ENCODE measurements around the gene ZNF414.

The ZNF414 gene

GRCh38 chr19:8536282-8536681, 22.3 kb upstream of the ZNF414 start:
- no peak overlapping the region for H4K8ac ChIP-seq (ENCODE audit: low read depth, low read length)
- H2BK5ac ChIP-seq (ENCODE audit: low read length) = no peak overlapping the region
- H3K36me3 ChIP-seq (ENCODE audit: control insufficient read depth, insufficient read depth, low read length) = no peaks in the 10 kb centered on the region
- no peak overlapping the region for H3K9ac ChIP-seq (ENCODE audit: low read length)
- DNase-seq = no peak
- H3K4ac ChIP-seq (ENCODE audit: low read depth, low read length) = no peak overlapping the region
- no peak overlapping the region for H3K4me3 ChIP-seq (ENCODE audit: low read length)
- H3K79me2 ChIP-seq (ENCODE audit: control insufficient read depth, insufficient read depth, low read length) = no peaks in the 10 kb centered on the region
- no peaks in the 10 kb centered on the region for H3K4me1 ChIP-seq (ENCODE audit: control insufficient read depth, low read depth, low read length)
- no peak overlapping the region for H3K18ac ChIP-seq (ENCODE audit: low read length)
- H3K56ac ChIP-seq (ENCODE audit: low read length) = no peak overlapping the region
- H3K4me2 ChIP-seq (ENCODE audit: low read length) = no peak overlapping the region
- no peak overlapping the region for H2BK120ac ChIP-seq (ENCODE audit: low read depth, low read length)
- H3K27ac ChIP-seq (ENCODE audit: low read depth, low read length) = no peak overlapping the region
- no CpG with 5 or more reads among the region's 22 CpGs for WGBS (ENCODE audit: extremely low coverage, insufficient coverage, low lambda C conversion rate)
- H3K23ac ChIP-seq (ENCODE audit: low read length) = no peak overlapping the region
- H2BK15ac ChIP-seq (replicated peaks; ENCODE audit: low read depth) = no peak overlapping the region
- H2AK5ac ChIP-seq (ENCODE audit: low read length) = no peak overlapping the region
- no peak overlapping the region for H4K5ac ChIP-seq (ENCODE audit: low read length)
- no peaks in the 10 kb centered on the region for H3K79me1 ChIP-seq (ENCODE audit: low read length)
- H3K27me3 ChIP-seq (ENCODE audit: insufficient read depth, low read length, poor library complexity) = no peaks in the 10 kb centered on the region

DNA sequence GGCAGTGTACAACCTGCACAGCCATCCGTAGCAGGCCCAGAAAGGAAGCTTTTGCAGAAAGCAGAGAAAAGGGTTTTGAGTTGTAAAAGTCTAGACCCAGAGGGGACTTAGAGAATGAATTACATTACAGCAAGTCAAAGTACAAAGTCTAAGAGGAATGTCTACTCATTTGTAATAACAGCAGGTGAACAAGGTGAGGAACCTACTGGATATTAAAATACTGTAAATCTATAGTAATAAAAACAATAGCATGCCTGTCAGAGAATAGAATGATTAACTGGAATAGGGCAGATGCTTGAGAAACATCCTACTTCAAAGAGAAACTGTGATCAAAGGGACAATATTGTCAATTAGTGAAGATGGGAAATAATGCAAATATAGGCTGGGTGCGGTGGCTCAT, 18.3 kb upstream of the ZNF414 start:
- Histone ChIP-seq H3K4ac (ENCODE audit: low read depth, low read length) (no peak overlapping the region), H4K5ac (ENCODE audit: low read length) (no peak overlapping the region), H3K27me3 (ENCODE audit: insufficient read depth, low read length, poor library complexity) (no peaks in the 10 kb centered on the region), H4K8ac (ENCODE audit: low read depth, low read length) (no peak overlapping the region), H3K36me3 (ENCODE audit: control insufficient read depth, insufficient read depth, low read length) (no peaks in the 10 kb centered on the region), H3K4me1 (ENCODE audit: control insufficient read depth, low read depth, low read length) (no peaks in the 10 kb centered on the region), H2BK15ac (replicated peaks; ENCODE audit: low read depth) (no peak overlapping the region), H3K4me2 (ENCODE audit: low read length) (no peak overlapping the region), H3K79me1 (ENCODE audit: low read length) (peaks cover 6% of the 10 kb centered on the region), H3K4me3 (ENCODE audit: low read length) (no peak overlapping the region), H3K79me2 (ENCODE audit: control insufficient read depth, insufficient read depth, low read length) (no peaks in the 10 kb centered on the region), H3K27ac (ENCODE audit: low read depth, low read length) (no peak overlapping the region), H3K18ac (ENCODE audit: low read length) (no peak overlapping the region), H2AK5ac (ENCODE audit: low read length) (no peak overlapping the region), H3K9ac (ENCODE audit: low read length) (no peak overlapping the region), H2BK120ac (ENCODE audit: low read depth, low read length) (no peak overlapping the region), H3K23ac (ENCODE audit: low read length) (no peak overlapping the region), H2BK5ac (ENCODE audit: low read length) (no peak overlapping the region), H3K56ac (ENCODE audit: low read length) (no peak overlapping the region)
- DNase-seq = no peak
- no CpG with 5 or more reads among the region's 2 CpGs for WGBS (ENCODE audit: extremely low coverage, insufficient coverage, low lambda C conversion rate)

DNA sequence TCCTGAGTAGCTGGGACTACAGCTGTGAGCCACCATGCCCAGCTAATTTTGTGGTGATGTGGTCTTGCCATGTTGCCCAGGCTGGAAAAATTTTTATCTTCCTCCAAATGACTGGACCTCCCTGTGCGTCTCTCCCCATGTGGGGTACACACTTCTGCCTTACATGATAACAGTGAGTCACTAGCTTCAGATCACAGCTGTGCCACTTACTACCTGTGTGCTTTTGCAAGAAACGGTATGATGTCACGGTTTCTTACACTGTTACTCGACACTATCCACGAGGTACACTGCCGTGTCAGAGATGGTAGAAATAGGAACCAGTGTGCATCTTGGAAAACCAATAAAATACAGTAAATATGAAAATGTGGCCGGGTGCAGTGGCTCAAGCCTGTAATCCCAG, 17.5 kb upstream of the ZNF414 start:
- Histone ChIP-seq H3K23ac (ENCODE audit: low read length) (no peak overlapping the region), H2AK5ac (ENCODE audit: low read length) (no peak overlapping the region), H2BK120ac (ENCODE audit: low read depth, low read length) (no peak overlapping the region), H3K9ac (ENCODE audit: low read length) (no peak overlapping the region), H2BK15ac (replicated peaks; ENCODE audit: low read depth) (no peak overlapping the region), H2BK5ac (ENCODE audit: low read length) (no peak overlapping the region), H4K8ac (ENCODE audit: low read depth, low read length) (no peak overlapping the region), H3K36me3 (ENCODE audit: control insufficient read depth, insufficient read depth, low read length) (no peaks in the 10 kb centered on the region), H4K5ac (ENCODE audit: low read length) (no peak overlapping the region), H3K27me3 (ENCODE audit: insufficient read depth, low read length, poor library complexity) (no peaks in the 10 kb centered on the region), H3K4me1 (ENCODE audit: control insufficient read depth, low read depth, low read length) (peaks cover 5% of the 10 kb centered on the region), H3K79me2 (ENCODE audit: control insufficient read depth, insufficient read depth, low read length) (no peaks in the 10 kb centered on the region), H3K4ac (ENCODE audit: low read depth, low read length) (no peak overlapping the region), H3K79me1 (ENCODE audit: low read length) (peaks cover 11% of the 10 kb centered on the region), H3K4me2 (ENCODE audit: low read length) (no peak overlapping the region), H3K27ac (ENCODE audit: low read depth, low read length) (no peak overlapping the region), H3K18ac (ENCODE audit: low read length) (no peak overlapping the region), H3K4me3 (ENCODE audit: low read length) (no peak overlapping the region), H3K56ac (ENCODE audit: low read length) (no peak overlapping the region)
- no peak for DNase-seq
- no CpG with 5 or more reads among the region's 7 CpGs for WGBS (ENCODE audit: extremely low coverage, insufficient coverage, low lambda C conversion rate)

GRCh38 chr19:8530061-8530679, 16.2 kb upstream of the ZNF414 start:
- no peak for DNase-seq
- H4K8ac ChIP-seq (ENCODE audit: low read depth, low read length) = no peak overlapping the region
- H3K27ac ChIP-seq (ENCODE audit: low read depth, low read length) = no peak overlapping the region
- H3K36me3 ChIP-seq (ENCODE audit: control insufficient read depth, insufficient read depth, low read length) = no peaks in the 10 kb centered on the region
- no peak overlapping the region for H3K56ac ChIP-seq (ENCODE audit: low read length)
- H4K5ac ChIP-seq (ENCODE audit: low read length) = no peak overlapping the region
- no peak overlapping the region for H2BK15ac ChIP-seq (replicated peaks; ENCODE audit: low read depth)
- H3K4me2 ChIP-seq (ENCODE audit: low read length) = no peak overlapping the region
- H3K79me1 ChIP-seq (ENCODE audit: low read length) = peaks cover 11% of the 10 kb centered on the region
- H3K4me1 ChIP-seq (ENCODE audit: control insufficient read depth, low read depth, low read length) = peaks cover 5% of the 10 kb centered on the region
- H3K9ac ChIP-seq (ENCODE audit: low read length) = no peak overlapping the region
- no peak overlapping the region for H2BK120ac ChIP-seq (ENCODE audit: low read depth, low read length)
- H2BK5ac ChIP-seq (ENCODE audit: low read length) = no peak overlapping the region
- WGBS (ENCODE audit: extremely low coverage, insufficient coverage, low lambda C conversion rate) = no CpG with 5 or more reads among the region's 35 CpGs
- H3K4ac ChIP-seq (ENCODE audit: low read depth, low read length) = no peak overlapping the region
- no peaks in the 10 kb centered on the region for H3K27me3 ChIP-seq (ENCODE audit: insufficient read depth, low read length, poor library complexity)
- H2AK5ac ChIP-seq (ENCODE audit: low read length) = no peak overlapping the region
- H3K23ac ChIP-seq (ENCODE audit: low read length) = no peak overlapping the region
- no peak overlapping the region for H3K18ac ChIP-seq (ENCODE audit: low read length)
- no peak overlapping the region for H3K4me3 ChIP-seq (ENCODE audit: low read length)
- H3K79me2 ChIP-seq (ENCODE audit: control insufficient read depth, insufficient read depth, low read length) = no peaks in the 10 kb centered on the region

- H2AK5ac ChIP-seq (ENCODE audit: low read length) = no peak overlapping the region
- H3K9ac ChIP-seq (ENCODE audit: low read length) = no peak overlapping the region
- H3K27me3 ChIP-seq (ENCODE audit: insufficient read depth, low read length, poor library complexity) = no peaks in the 10 kb centered on the region
- no peaks in the 10 kb centered on the region for H3K36me3 ChIP-seq (ENCODE audit: control insufficient read depth, insufficient read depth, low read length)
- no peak overlapping the region for H3K27ac ChIP-seq (ENCODE audit: low read depth, low read length)
- H3K23ac ChIP-seq (ENCODE audit: low read length) = no peak overlapping the region
- no peak for DNase-seq
- no peak overlapping the region for H3K56ac ChIP-seq (ENCODE audit: low read length)
- H3K79me1 ChIP-seq (ENCODE audit: low read length) = peaks cover 11% of the 10 kb centered on the region
- peaks cover 5% of the 10 kb centered on the region for H3K4me1 ChIP-seq (ENCODE audit: control insufficient read depth, low read depth, low read length)
- H3K79me2 ChIP-seq (ENCODE audit: control insufficient read depth, insufficient read depth, low read length) = no peaks in the 10 kb centered on the region
- no peak overlapping the region for H3K18ac ChIP-seq (ENCODE audit: low read length)
- WGBS (ENCODE audit: extremely low coverage, insufficient coverage, low lambda C conversion rate) = no CpG with 5 or more reads among the region's 4 CpGs
- no peak overlapping the region for H4K5ac ChIP-seq (ENCODE audit: low read length)
- no peak overlapping the region for H2BK5ac ChIP-seq (ENCODE audit: low read length)
- no peak overlapping the region for H3K4me2 ChIP-seq (ENCODE audit: low read length)
- no peak overlapping the region for H3K4ac ChIP-seq (ENCODE audit: low read depth, low read length)
- no peak overlapping the region for H3K4me3 ChIP-seq (ENCODE audit: low read length)
- H2BK120ac ChIP-seq (ENCODE audit: low read depth, low read length) = no peak overlapping the region
- no peak overlapping the region for H4K8ac ChIP-seq (ENCODE audit: low read depth, low read length)
- no peak overlapping the region for H2BK15ac ChIP-seq (replicated peaks; ENCODE audit: low read depth)
Measured at GRCh38 chr19:8529369-8530006, 15.5 kb upstream of the ZNF414 start.

GRCh38 chr19:8528500-8528899, 14.5 kb upstream of the ZNF414 start:
- no peak for DNase-seq
- Histone ChIP-seq H4K5ac (ENCODE audit: low read length) (no peak overlapping the region), H3K27ac (ENCODE audit: low read depth, low read length) (no peak overlapping the region), H3K27me3 (ENCODE audit: insufficient read depth, low read length, poor library complexity) (no peaks in the 10 kb centered on the region), H3K56ac (ENCODE audit: low read length) (no peak overlapping the region), H3K18ac (ENCODE audit: low read length) (no peak overlapping the region), H4K8ac (ENCODE audit: low read depth, low read length) (no peak overlapping the region), H3K4ac (ENCODE audit: low read depth, low read length) (no peak overlapping the region), H3K9ac (ENCODE audit: low read length) (no peak overlapping the region), H3K79me1 (ENCODE audit: low read length) (peaks cover 11% of the 10 kb centered on the region), H3K23ac (ENCODE audit: low read length) (no peak overlapping the region), H2AK5ac (ENCODE audit: low read length) (no peak overlapping the region), H2BK120ac (ENCODE audit: low read depth, low read length) (no peak overlapping the region), H2BK15ac (replicated peaks; ENCODE audit: low read depth) (no peak overlapping the region), H2BK5ac (ENCODE audit: low read length) (no peak overlapping the region), H3K79me2 (ENCODE audit: control insufficient read depth, insufficient read depth, low read length) (no peaks in the 10 kb centered on the region), H3K4me3 (ENCODE audit: low read length) (no peak overlapping the region), H3K36me3 (ENCODE audit: control insufficient read depth, insufficient read depth, low read length) (no peaks in the 10 kb centered on the region), H3K4me1 (ENCODE audit: control insufficient read depth, low read depth, low read length) (peaks cover 5% of the 10 kb centered on the region), H3K4me2 (ENCODE audit: low read length) (no peak overlapping the region)
- WGBS (ENCODE audit: extremely low coverage, insufficient coverage, low lambda C conversion rate) = no CpG with 5 or more reads among the region's 4 CpGs
